GM11168 (cell line): Measurements from ENCODE around the gene DLG2.
"Not testable (repeated sequence)": the region's sequence is repeated elsewhere in the genome, so short reads cannot be mapped to it uniquely, and the experiment has no call there.

Experiments
- in situ Hi-C: fragments of 300-500 bp; cut with MboI; formaldehyde crosslinking; loops from one replicate; pipeline ENCODE4 v1.12.0; 2022; ENCODE audit warnings: low sequenced_read_pairs; ENCODE audit not compliant: unreplicated experiment

The DLG2 gene

DNA sequence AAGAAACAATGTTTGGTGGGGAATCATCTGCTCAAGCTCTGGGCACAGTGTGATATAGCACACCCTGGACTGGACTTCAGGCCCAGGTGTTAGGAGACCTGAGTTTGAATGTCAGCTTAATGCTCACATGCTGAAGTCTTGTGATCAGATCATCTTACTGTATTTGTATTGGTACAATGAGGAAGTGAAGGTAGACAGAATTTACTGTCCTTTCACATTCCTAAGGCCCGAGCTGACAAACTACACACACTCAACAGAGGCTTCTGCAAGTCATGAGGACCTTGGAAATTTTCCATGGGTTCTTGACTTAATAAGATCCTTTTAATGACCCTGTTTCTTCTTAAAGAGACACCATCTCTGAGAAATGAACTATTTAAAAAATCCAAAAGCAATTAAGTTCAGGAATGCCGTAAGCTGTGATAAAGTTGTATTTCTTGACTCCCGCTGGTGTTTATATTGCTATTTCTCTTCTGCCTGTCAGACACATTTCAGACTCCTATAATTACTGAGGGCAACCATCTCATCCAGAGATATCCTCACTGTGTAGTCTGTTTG lies 802.0 kb downstream of the DLG2 start:
- in situ Hi-C loops, result no loop called here

DNA sequence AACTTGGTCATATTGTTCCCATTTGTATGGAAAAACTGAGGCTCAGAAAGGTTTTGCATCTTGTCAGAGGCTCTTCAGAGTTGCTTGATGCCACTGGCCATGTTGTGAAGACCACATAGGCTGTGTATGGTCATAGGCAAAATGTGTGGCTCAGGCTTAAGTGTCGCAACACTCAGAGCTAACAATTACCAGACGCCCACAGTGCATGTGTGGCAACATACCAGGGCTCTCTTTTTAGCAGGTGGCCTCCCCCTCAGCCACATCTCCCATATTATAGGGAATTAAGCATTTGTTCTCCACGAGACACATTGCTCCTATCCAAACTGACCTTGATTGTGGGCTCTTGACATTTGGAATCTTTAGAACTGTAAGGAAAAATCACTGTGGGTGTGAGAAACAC lies 802.5 kb downstream of the DLG2 start:
- in situ Hi-C loops, result no loop called here

DNA sequence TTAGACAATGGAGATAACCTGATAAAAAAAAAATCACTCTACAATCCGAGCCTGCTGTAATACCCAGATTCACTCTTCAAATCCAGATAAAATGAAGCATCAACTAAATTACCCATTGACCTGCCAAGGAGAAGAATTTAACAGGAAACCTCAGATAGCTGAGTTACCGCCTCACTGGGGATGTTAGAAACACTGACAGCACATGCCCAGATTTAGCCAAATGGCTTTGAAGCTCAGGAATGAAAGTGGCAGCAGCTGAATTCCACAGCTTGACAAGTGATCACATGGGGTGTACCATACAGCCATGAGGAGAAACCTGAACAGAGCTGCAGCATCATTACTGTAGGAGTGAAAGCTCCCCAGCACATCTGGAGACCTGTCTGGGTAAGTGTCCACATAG lies 807.6 kb downstream of the DLG2 start:
- in situ Hi-C loops, result no loop called here

DNA sequence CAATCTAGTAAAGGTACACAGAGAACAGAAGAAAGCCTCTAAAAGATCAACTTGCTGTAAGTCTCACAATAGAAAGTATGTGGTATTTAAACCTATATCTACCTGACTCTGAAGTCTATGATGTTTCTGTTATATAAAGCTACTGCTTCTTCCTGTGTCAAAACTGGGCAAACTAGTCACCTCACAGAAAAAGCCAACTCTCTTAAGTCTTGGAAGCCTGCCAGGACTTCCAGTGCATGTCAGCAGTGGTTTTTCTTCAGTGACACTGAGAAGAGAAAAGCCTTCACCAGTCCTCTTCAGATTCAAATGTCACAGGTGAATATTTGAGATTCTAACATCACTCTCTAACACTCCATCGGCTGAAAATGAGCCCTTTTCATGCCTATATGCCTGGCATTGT lies 808.0 kb downstream of the DLG2 start:
- in situ Hi-C loops, result no loop called here

DNA sequence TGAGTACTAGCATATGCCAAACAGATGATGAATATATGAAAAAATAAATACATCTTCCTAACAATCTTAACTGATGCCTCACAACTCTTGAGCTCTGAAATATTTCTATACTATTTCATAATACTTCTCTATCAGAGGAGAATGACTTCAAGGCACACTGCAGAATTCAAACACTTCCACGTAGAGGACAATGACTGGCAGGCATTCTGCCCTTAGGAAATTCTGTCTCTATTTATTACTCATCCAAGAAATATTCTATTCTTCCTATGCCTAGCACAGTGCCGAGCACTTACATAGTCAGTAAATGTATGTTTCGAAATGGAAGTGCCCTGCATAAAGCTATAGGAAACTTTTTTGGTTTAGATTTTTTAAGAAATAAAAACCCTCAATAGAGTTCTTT lies 809.1 kb downstream of the DLG2 start:
- in situ Hi-C loops, result no loop called here

DNA sequence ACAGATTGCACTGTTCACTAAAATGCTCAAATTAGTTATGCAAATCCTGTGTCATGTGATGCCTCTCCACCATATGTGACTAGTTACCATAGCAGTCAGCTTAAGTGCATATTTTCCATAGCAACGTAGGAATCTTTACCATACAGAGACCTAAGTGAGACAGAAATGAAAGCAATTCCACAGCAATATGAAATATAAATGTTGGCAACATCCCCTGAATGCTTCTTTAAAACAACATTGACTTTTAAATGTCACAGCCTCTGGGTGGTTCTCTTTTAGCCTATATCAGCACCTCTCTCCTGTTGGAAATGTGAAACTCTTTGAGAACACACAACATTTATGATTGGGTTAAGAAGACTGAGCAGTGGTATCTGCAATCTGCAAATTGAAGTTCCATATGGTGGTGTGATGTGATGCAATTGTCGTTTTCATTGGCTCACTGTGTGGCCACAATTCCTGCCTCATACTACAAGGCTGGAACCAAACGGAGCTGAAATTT lies 814.6 kb downstream of the DLG2 start:
- in situ Hi-C loops, result no loop called here

DNA sequence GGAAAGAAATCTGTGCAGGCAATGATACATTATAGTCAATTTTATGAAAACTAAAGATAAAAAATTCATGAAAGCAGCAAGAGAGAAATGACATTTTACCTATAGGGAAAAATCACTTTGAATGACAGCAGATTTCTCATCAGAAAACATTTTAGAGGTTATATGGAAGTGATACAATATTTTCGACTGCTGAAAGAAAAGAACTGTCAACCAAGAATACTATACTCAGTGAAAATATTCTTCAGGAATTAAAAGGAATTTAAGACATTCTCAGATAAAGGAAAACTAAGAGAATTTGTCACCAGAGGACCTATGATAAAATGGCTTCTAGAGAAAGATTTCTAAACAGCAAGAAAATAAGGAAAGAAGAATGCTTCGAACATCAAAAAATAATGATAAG lies 820.8 kb downstream of the DLG2 start:
- in situ Hi-C loops, result no loop called here

DNA sequence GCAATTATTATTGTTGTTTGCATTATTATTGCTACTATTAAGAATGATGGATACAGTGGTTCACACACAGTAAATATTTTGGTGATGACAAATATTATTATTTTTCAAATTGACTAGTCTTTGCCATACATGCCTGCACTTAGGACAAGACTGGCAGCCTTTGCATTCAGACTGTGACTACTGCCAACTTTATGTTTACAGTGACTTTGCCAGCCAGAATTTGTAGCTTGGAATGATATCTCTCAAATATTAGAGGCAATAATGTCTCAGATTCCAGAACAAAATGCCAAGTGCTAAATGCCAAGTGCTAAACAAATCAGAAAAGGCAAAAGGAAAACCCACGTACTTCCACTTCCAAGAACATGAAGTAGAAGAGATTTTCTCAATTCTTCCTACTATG lies 823.1 kb downstream of the DLG2 start:
- in situ Hi-C loops, result no loop called here

DNA sequence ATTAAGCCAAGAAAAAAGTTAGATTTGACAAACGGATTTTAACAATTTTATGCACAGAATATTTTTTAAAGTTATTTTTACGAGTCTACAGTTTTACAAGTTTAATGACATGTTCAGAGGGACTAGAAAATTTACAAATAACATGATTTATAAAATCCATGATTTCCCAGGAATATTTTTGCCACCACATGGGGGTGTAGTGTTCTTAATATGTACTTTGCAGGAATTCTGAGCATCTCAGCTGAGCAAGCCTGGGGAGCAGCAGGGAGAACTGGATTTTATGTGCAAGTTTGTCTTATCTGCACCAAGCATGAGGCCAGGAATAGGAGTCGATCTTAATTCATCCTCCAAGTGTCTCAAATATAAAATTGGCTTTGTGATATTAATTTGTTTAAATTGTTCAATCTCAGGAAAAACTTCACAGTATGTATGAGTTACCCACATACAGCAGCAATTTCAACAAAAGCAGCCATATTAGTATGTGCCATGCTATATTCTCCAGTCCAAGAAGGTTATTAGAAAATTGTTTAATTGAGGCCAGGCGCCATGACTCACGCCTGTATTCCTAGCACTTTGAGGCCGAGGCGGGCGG lies 826.3 kb downstream of the DLG2 start:
- in situ Hi-C loops, result no loop called here

DNA sequence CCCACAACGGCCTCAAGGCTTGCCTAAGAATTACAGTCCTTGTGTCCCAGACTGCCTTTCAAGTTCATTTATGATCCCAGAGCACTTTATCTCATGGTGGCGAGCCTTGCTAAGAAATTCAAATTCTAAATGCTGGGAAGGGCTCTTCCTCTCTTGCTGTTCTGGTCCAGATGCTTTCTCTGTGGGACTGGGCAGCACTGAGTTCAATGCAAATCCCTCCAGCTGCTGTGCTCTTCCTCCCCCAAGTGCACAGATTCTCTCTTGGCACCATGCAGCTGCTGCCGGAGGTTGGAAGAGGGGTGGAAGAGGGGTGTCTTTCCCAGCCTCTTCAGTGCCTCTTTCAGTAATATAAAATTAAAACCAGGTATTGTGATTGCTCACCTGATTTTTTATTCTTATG lies 828.0 kb downstream of the DLG2 start:
- in situ Hi-C loops, result no loop called here

DNA sequence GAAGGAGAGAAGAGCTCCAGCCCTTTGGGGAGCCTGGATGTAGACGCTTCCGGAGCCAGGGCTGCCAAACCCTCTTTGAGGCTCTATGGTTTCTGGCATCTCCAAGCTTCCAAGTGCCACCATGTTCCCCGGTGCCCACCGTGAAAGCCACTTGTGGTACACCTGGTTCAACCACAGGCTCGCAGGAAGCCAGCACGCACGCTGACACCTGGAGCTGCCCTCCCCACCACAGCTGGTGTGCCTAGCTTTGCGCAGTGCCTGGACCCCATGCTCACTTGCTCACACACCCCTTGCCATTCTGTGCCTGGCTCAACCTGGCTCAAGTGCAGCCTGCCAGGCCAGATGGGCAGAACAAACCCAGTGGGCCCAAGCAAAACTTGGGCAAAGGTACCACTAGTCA lies 831.4 kb downstream of the DLG2 start:
- in situ Hi-C loops, result no loop called here

DNA sequence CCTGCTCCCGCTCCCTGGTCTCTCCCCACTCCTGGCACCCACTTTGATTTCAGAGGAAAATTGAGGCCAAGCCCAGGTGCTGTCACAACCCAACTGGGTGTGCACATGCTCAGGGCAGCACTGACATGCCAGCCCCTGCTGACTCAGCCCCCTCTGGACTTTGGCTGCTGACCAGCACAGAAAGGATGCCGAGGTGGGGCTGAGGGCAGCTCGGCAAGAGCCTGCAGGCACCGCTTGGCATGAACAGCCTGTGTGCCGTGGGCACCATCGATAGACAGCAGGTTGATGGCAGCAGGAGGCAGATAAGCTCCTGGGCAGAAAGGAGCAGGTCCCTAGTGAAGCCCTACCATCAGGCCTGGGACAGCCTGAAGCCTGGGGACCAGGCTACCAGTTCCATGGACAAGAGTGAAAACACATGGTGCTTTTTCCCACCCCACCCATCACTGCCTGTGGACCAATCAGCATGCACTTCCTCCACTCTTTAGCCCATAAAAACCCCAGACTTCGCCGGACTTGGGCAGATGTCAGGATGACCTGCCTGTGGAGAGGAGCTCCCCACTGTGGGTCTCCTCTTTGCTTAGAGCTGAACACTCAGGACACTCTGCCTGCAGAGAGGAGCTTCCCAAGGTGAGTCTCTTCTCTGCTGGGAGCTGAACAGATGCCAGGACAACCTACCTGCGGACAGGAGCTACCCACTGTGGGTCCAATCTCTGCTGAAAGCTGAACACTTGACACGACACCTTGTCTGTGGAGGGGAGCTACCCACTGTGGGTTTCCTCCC lies 832.3 kb downstream of the DLG2 start:
- in situ Hi-C loops, result no loop called here

DNA sequence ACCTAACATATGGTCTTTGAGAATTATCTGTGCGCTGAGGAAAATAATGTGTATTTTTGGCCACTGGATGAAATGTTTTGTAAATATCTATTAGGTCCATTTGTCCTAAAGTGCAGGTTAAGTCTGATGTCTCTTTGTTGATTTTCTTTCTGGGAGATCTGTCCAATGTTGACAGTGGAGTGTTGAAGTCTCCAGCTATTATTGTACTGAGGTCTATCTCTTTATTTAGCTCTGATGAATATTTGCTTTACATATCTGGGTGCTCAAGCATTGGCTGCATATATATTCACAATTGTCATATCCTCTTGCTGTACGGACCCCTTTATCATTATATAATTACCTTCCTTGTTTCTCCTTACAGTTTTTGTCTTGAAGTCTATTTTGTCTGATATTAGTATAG lies 833.8 kb downstream of the DLG2 start:
- in situ Hi-C loops, result no loop called here

DNA sequence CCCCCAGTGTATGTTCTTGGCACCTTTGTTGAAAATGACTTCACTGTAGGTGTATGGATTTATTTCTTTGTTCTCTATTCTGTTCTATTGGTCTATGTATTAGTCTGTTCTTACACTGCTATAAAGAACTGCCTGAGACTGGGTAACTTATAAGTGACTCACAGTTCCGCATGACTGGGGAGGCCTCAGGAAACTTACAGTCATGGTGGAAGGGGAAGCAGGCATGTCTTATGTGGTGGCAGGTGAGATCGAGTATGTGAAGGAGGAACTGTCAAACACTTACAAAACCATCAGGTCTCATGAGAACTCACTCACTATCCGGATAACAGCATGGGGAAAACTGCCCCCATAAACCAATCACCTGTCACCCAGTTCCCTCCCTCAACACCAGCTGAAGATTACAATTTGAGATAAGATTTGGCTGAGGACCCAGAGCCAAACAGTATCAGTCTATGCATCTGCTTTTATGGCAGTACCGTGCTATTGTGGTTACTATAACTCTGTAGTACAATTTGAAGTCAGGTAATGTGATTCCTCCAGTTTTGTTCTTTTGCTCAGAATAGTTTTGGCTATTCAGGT lies 836.2 kb downstream of the DLG2 start:
- in situ Hi-C loops, result no loop called here

DNA sequence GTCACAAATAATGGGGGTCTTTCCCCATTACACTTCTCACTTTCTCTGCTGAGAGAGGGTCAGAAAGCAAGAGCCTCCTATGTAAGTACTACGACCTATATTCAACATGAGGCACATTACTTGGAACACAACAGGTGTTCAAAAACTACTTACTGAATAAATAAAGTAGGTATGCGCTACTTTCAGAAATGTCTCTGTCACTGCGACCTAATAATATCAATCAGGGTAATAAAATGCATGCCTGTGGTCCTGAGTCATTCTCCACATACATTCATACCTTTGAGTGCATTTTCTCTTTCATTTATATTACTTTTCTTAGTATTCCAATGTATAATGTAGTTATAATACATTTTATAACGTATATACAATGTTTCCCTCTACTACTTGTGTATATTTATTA lies 838.9 kb downstream of the DLG2 start:
- in situ Hi-C loops, result no loop called here

DNA sequence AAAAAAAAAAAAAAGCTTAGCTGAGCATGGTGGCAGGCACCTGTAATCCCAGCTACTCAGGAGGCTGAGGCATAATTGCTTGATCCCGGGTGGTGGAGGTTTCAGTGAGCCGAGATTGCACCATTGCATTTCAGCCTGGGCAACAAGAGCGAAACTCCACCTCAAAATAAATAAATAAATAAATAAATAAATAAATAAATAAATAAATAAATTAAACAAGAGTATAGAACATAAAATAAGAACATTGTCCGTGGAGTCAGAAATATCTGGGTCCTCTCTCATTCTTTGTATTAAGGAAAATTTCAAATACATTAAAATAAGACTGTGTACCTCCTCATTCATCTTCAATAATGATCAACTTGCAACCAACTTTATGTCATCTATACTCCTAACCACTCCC lies 843.0 kb downstream of the DLG2 start:
- in situ Hi-C loops, result not testable (repeated sequence)

DNA sequence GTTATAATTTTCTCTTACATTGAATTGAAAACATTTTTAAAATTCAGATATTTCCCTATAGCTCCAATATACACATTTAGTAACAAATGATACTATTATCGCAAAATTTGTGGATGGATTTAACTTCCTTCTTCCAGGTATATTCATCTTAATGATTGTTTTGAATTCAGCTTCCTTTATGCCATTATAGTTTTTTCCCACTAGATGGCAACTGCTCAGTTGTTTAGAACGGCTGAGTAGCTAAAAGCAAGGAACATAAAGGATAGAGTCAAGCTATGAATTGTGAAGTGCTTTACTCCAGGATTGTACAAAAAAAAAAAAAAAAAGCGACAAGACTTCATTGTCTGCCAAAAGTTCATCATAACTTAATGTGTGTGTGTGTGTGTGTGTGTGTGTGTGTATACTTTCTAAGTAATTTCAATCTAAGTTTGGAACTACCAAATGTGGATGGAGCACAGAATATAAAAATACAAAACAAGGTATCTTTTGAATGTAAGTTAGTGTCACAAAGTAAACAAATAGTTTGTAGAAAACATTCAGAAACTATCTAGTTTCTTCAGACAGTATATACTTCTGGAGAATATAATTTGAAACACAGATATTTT lies 846.4 kb downstream of the DLG2 start:
- in situ Hi-C loops, result no loop called here

DNA sequence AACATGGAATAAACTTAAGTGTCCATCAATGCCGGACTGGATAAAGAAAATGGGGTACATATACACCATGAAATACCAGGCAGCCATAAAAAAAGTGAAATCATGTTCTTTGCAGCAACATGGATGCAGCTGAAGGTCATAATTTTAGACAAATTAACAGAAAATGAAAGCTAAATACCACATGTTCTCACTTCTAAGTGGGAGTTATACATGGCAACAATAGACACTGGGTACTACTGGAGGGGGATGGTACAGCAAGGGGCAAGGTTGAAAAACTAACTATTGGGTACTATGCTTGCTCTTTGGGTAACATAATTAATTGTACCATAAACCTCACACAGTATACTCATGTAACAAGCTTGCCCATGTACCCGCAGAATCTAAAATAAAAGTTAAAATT lies 851.6 kb downstream of the DLG2 start:
- in situ Hi-C loops, result no loop called here

DNA sequence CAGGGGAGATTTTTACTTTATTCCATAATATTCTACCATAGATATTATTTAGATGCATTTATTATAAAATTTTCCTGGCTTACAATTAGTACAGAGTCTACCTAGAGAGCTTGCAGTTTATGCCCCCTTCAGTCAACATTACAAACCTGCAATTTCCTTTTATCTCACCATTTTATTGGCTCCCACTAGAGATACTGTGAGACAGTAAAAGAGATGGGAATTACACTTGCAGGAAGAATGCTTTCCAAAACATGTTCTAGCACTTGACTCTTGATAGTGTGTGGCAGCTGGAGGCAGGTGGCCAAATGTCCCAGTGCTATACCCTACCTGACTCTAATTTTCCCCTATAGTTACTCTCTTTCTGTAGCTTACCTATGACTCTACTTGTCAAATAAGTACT lies 863.2 kb downstream of the DLG2 start:
- in situ Hi-C loops, result no loop called here

DNA sequence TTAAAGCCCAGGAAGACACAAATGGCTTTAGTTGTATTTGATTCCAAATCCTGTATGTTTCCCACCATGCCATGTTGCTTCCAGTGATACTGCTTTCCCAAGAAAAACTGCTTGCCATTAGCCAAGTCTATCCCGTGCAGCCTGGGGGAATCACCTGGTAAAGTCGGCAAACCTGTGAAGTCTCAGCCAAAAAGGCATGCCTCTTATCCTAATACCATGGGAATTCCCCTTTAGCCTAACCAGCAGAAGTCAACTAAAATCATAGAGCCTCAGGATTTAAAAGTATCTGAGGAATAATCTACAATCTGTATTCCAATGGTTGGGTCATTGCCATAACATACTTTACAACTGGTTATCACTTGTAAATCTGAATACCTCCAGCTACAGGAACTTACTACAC lies 869.4 kb downstream of the DLG2 start:
- in situ Hi-C loops, result no loop called here

DNA sequence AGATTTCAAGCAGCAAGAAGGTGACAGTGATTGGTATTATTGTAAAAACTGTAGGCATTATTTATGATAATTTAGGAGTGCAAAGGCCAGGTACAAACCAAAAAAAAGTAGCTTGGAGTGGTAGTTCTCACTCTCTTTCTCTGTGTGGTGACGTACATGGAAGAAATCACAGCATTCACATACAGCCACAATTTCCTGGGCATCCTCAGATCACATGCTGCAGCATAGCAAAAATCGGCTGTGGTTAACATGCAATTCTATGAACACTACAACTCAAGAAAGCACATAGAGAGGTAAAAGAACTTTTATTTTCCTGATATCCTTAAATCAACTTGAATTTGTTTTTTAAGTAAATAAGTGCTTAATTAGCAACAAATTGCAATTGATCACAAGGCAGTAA lies 875.8 kb downstream of the DLG2 start:
- in situ Hi-C loops, result no loop called here
